HepG2 (cell line): ENCODE measurements around the gene PSMD1. TPM values are rescaled to one million over a fixed set of nuclear protein-coding genes. Genes with fewer than 3 reads are reported as not detected.

ENCODE experiments used
- AKAP8 ChIP-seq: sonication (generic); formaldehyde crosslinking; IDR thresholded peaks from 2 replicates; pipeline ENCODE4 v1.5.1; 2020; ENCODE audit warnings: mild to moderate bottlenecking, missing genetic modification reagents
- ARHGAP35 ChIP-seq: sonication (generic); formaldehyde crosslinking; IDR thresholded peaks from 2 replicates; pipeline ENCODE4 v1.9.0; 2022; ENCODE audit warnings: mild to moderate bottlenecking, inconsistent platforms, moderate library complexity, missing genetic modification reagents, borderline replicate concordance
- ARID2 ChIP-seq: sonication (generic); formaldehyde crosslinking; IDR thresholded peaks from 2 replicates; pipeline ENCODE4 v1.8.1; 2022; ENCODE audit warnings: mild to moderate bottlenecking, missing genetic modification reagents, borderline replicate concordance
- BRCA1 ChIP-seq: sonication (generic); formaldehyde crosslinking; IDR thresholded peaks from 2 replicates; pipeline ENCODE4 v1.4.0; 2020; ENCODE audit warnings: missing genetic modification reagents
- CC2D1A ChIP-seq: sonication (generic); formaldehyde crosslinking; IDR thresholded peaks from 2 replicates; pipeline ENCODE4 v1.8.1; 2023; ENCODE audit warnings: mild to moderate bottlenecking, missing genetic modification reagents
- CHD4 ChIP-seq: fragments of 200-600 bp; sonication (generic); IDR thresholded peaks from 2 replicates; pipeline ENCODE4 v1.7.0; 2017; ENCODE audit warnings: mild to moderate bottlenecking, low read length, borderline replicate concordance
- FIP1L1 ChIP-seq: fragments of 200-400 bp; formaldehyde crosslinking; IDR thresholded peaks from 2 replicates; pipeline ENCODE4 v1.6.1; 2018; ENCODE audit warnings: low read depth, mild to moderate bottlenecking, low read length, moderate library complexity, borderline replicate concordance; ENCODE audit not compliant: insufficient read depth
- HNRNPUL1 ChIP-seq: fragments of 200-400 bp; formaldehyde crosslinking; IDR thresholded peaks from 2 replicates; pipeline ENCODE4 v1.6.1; 2017; ENCODE audit warnings: low read depth, mild to moderate bottlenecking, low read length, moderate library complexity
- KLF11 ChIP-seq: IDR thresholded peaks from 2 replicates; pipeline ENCODE4 v1.6.1; 2016; ENCODE audit warnings: missing compliant biosample characterization
- KMT2B ChIP-seq: IDR thresholded peaks from 2 replicates; pipeline ENCODE4 v1.6.1; 2016; ENCODE audit warnings: missing genetic modification reagents, missing compliant biosample characterization
- NCOR1 ChIP-seq: fragments of 200-600 bp; sonication (generic); IDR thresholded peaks from 2 replicates; pipeline ENCODE4 v1.7.0; 2017; ENCODE audit warnings: antibody characterized with exemption, low read length, borderline replicate concordance
- RXRB ChIP-seq: IDR thresholded peaks from 2 replicates; pipeline ENCODE4 v1.6.1; 2016; ENCODE audit warnings: borderline replicate concordance, missing genetic modification reagents, missing compliant biosample characterization
- SIX1 ChIP-seq: sonication (generic); formaldehyde crosslinking; IDR thresholded peaks from 2 replicates; pipeline ENCODE4 v1.4.0; 2020; ENCODE audit warnings: missing genetic modification reagents, borderline replicate concordance
- ZBTB8A ChIP-seq: sonication (generic); formaldehyde crosslinking; IDR thresholded peaks from 2 replicates; pipeline ENCODE4 v1.4.0; 2020; ENCODE audit warnings: mild to moderate bottlenecking, low read depth, missing genetic modification reagents, borderline replicate concordance
- ZFP36L1 ChIP-seq: sonication (generic); formaldehyde crosslinking; IDR thresholded peaks from 2 replicates; pipeline ENCODE4 v1.8.0; 2022; ENCODE audit warnings: mild to moderate bottlenecking, missing genetic modification reagents, moderate library complexity
- ZFP37 ChIP-seq: sonication (generic); formaldehyde crosslinking; IDR thresholded peaks from 2 replicates; pipeline ENCODE4 v1.4.0; 2020; ENCODE audit warnings: missing genetic modification reagents, borderline replicate concordance
- ZNF547 ChIP-seq: sonication (generic); formaldehyde crosslinking; IDR thresholded peaks from 2 replicates; pipeline ENCODE4 v1.5.1; 2020; ENCODE audit warnings: mild to moderate bottlenecking, missing genetic modification reagents
- ZNF703 ChIP-seq: sonication (generic); formaldehyde crosslinking; IDR thresholded peaks from 2 replicates; pipeline ENCODE4 v1.5.1; 2020; ENCODE audit warnings: missing genetic modification reagents, mild to moderate bottlenecking, moderate library complexity, borderline replicate concordance
- polyA plus RNA-seq, 8 experiments: library from polyadenylated mRNA; depleted of rRNA in 3 of 8; stranded (reverse) in 7 of 8; unstranded in 1 of 8; fragments of >200 nt; fragmentation: Illumina TruSeq in 4 of 8; extraction: Trizol in 4 of 8; gene quantifications; 2 replicates each; pipeline versions ENCODE4 v1.2.1 to v1.2.3, GENCODE V29; 2011 to 2016; ENCODE audit warnings: low read depth in 4 of 8, missing spikeins in 1 of 8, mixed read lengths in 1 of 8; ENCODE audit not compliant: insufficient read depth in 1 of 8
- total RNA-seq, 5 experiments: library from RNA; depleted of rRNA; stranded (reverse); fragments of >200 nt; fragmentation: Illumina TruSeq; extraction: Trizol; gene quantifications; 2 replicates each; pipeline ENCODE4 v1.2.3, GENCODE V29; 2016; ENCODE audit warnings: low read depth in 1 of 5
- TF ChIP-seq, protein P1 (sequence below): sonication (generic); formaldehyde crosslinking; IDR thresholded peaks from 2 replicates; pipeline ENCODE4 v1.4.0; 2020; ENCODE audit warnings: mild to moderate bottlenecking, missing genetic modification reagents, borderline replicate concordance
- TF ChIP-seq, protein P2 (sequence below): sonication (generic); formaldehyde crosslinking; conservative IDR thresholded peaks from 2 replicates; pipeline ENCODE4 v1.8.0; 2022; ENCODE audit warnings: low read depth, missing genetic modification reagents
- TF ChIP-seq, protein P3 (sequence below): sonication (generic); formaldehyde crosslinking; IDR thresholded peaks from 2 replicates; pipeline ENCODE4 v1.4.0; 2020; ENCODE audit warnings: missing genetic modification reagents

The PSMD1 gene
- total and polyA plus RNA-seq, 2 of the 13 experiments (the other 11 are each of a cell fraction or from before 2014, with no cell fraction given): 136 to 191 TPM

DNA sequence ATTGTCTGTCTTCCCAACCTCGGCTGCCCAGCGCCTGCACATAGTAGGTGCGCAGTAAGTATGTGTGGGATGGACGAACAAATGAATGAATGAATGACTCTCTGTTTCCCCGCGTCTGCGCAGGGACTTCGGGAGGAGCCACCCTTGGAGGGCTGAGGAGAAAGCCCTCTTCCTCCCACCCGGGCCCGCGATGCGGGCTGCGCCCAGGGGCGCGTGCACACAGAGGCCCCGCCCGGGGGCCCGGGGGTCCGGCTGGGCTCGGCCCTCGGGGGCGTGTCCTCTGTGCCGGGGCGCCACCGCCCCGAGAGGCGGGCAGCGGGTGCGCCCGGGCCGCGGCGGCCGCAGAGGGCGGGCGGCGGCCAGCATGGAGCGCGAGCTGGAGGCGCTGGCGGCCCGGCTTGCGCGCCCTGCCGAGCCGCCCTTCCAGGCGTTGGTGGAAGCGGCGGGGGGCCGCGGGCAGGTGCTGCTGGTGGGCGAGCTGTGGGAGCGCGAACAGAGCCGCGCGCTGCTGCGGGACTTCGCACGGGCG lies 19.4 kb upstream of the PSMD1 start, which contains the start of gene C2orf72 (continued):
- TF ChIP-seq, protein P1, sequence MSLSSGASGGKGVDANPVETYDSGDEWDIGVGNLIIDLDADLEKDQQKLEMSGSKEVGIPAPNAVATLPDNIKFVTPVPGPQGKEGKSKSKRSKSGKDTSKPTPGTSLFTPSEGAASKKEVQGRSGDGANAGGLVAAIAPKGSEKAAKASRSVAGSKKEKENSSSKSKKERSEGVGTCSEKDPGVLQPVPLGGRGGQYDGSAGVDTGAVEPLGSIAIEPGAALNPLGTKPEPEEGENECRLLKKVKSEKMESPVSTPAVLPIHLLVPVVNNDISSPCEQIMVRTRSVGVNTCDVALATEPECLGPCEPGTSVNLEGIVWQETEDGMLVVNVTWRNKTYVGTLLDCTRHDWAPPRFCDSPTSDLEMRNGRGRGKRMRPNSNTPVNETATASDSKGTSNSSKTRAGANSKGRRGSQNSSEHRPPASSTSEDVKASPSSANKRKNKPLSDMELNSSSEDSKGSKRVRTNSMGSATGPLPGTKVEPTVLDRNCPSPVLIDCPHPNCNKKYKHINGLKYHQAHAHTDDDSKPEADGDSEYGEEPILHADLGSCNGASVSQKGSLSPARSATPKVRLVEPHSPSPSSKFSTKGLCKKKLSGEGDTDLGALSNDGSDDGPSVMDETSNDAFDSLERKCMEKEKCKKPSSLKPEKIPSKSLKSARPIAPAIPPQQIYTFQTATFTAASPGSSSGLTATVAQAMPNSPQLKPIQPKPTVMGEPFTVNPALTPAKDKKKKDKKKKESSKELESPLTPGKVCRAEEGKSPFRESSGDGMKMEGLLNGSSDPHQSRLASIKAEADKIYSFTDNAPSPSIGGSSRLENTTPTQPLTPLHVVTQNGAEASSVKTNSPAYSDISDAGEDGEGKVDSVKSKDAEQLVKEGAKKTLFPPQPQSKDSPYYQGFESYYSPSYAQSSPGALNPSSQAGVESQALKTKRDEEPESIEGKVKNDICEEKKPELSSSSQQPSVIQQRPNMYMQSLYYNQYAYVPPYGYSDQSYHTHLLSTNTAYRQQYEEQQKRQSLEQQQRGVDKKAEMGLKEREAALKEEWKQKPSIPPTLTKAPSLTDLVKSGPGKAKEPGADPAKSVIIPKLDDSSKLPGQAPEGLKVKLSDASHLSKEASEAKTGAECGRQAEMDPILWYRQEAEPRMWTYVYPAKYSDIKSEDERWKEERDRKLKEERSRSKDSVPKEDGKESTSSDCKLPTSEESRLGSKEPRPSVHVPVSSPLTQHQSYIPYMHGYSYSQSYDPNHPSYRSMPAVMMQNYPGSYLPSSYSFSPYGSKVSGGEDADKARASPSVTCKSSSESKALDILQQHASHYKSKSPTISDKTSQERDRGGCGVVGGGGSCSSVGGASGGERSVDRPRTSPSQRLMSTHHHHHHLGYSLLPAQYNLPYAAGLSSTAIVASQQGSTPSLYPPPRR (CRISPR knock-in tag): no peak
- TF ChIP-seq ZFP36L1: 0 out of 2 replicates have a peak, but pooled peaks have one; percentile 31
- peak; percentile 56; the same call in 1 of the 2 replicates for TF ChIP-seq CHD4
- no peak for TF ChIP-seq AKAP8 (CRISPR knock-in tag)
- TF ChIP-seq ZNF547 (CRISPR knock-in tag): no peak
- TF ChIP-seq BRCA1 (CRISPR knock-in tag): no peak
- no peak for TF ChIP-seq SIX1
- TF ChIP-seq FIP1L1: no peak
- no peak for TF ChIP-seq KLF11 (CRISPR knock-in tag)
- no peak for TF ChIP-seq ZFP37
- TF ChIP-seq HNRNPUL1: no peak
- TF ChIP-seq ARID2 (CRISPR knock-in tag): no peak
- TF ChIP-seq KMT2B (CRISPR knock-in tag): no peak
- no peak for TF ChIP-seq ARHGAP35 (CRISPR knock-in tag)
- TF ChIP-seq, protein P2, sequence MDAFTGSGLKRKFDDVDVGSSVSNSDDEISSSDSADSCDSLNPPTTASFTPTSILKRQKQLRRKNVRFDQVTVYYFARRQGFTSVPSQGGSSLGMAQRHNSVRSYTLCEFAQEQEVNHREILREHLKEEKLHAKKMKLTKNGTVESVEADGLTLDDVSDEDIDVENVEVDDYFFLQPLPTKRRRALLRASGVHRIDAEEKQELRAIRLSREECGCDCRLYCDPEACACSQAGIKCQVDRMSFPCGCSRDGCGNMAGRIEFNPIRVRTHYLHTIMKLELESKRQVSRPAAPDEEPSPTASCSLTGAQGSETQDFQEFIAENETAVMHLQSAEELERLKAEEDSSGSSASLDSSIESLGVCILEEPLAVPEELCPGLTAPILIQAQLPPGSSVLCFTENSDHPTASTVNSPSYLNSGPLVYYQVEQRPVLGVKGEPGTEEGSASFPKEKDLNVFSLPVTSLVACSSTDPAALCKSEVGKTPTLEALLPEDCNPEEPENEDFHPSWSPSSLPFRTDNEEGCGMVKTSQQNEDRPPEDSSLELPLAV (CRISPR knock-in tag): 0 out of 2 replicates have a peak, but pooled peaks have one; percentile 36
- TF ChIP-seq NCOR1: no peak
- no peak for TF ChIP-seq ZBTB8A
- TF ChIP-seq ZNF703 (CRISPR knock-in tag): no peak
- no peak; the same call in 1 of the 2 replicates for TF ChIP-seq RXRB (CRISPR knock-in tag)
- TF ChIP-seq CC2D1A (CRISPR knock-in tag): no peak
- TF ChIP-seq, protein P3, sequence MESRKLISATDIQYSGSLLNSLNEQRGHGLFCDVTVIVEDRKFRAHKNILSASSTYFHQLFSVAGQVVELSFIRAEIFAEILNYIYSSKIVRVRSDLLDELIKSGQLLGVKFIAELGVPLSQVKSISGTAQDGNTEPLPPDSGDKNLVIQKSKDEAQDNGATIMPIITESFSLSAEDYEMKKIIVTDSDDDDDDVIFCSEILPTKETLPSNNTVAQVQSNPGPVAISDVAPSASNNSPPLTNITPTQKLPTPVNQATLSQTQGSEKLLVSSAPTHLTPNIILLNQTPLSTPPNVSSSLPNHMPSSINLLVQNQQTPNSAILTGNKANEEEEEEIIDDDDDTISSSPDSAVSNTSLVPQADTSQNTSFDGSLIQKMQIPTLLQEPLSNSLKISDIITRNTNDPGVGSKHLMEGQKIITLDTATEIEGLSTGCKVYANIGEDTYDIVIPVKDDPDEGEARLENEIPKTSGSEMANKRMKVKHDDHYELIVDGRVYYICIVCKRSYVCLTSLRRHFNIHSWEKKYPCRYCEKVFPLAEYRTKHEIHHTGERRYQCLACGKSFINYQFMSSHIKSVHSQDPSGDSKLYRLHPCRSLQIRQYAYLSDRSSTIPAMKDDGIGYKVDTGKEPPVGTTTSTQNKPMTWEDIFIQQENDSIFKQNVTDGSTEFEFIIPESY: no peak
